Osteoblast (primary cell): Measurements from ENCODE around the gene NUP93. TPM values are rescaled to one million over a fixed set of nuclear protein-coding genes. Genes with fewer than 3 reads are reported as not detected.

Experiments used
- DNase-seq: peaks from one replicate; pipeline ENCODE4 v3.0.0; 2011; ENCODE audit warnings: low spot score, mixed read lengths; ENCODE audit not compliant: insufficient read length; ENCODE audit errors: missing footprints
- H2AFZ ChIP-seq: 2 replicates; pipeline ENCODE4 v1.6.0; 2011; ENCODE audit warnings: mild to moderate bottlenecking, low read length
- H3K27ac ChIP-seq: 2 replicates; pipeline ENCODE4 v1.5.1; 2011; ENCODE audit warnings: mild to moderate bottlenecking, low read depth, low read length, moderate library complexity
- H3K27me3 ChIP-seq: 2 replicates; pipeline ENCODE4 v1.6.0; 2012; ENCODE audit warnings: mild to moderate bottlenecking, control low read depth, inconsistent platforms, low read length, moderate library complexity; ENCODE audit not compliant: insufficient read depth
- H3K36me3 ChIP-seq: 2 replicates; pipeline ENCODE4 v1.5.1; 2011; ENCODE audit warnings: mild to moderate bottlenecking, low read length, control low read depth, moderate library complexity; ENCODE audit not compliant: insufficient read depth
- H3K4me1 ChIP-seq: 2 replicates; pipeline ENCODE4 v1.5.1; 2011; ENCODE audit warnings: mild to moderate bottlenecking, low read length, control low read depth, moderate library complexity; ENCODE audit not compliant: insufficient read depth
- H3K4me2 ChIP-seq: 2 replicates; pipeline ENCODE4 v1.6.0; 2011; ENCODE audit warnings: mild to moderate bottlenecking, low read length; ENCODE audit not compliant: insufficient read depth
- H3K4me3 ChIP-seq: fragments of 200-600 bp; sonication (generic); 3 replicates; pipeline ENCODE4 v1.5.1; 2012; ENCODE audit warnings: mild to moderate bottlenecking, low read length, inconsistent platforms; ENCODE audit not compliant: insufficient read depth
- H3K79me2 ChIP-seq: 2 replicates; pipeline ENCODE4 v1.6.0; 2012; ENCODE audit warnings: mild to moderate bottlenecking, low read length, control low read depth, inconsistent platforms; ENCODE audit not compliant: insufficient read depth
- H3K9me3 ChIP-seq: 2 replicates; pipeline ENCODE4 v1.5.1; 2011; ENCODE audit warnings: low read depth, low read length, control low read depth
- H4K20me1 ChIP-seq: 2 replicates; pipeline ENCODE4 v1.6.0; 2012; ENCODE audit warnings: mild to moderate bottlenecking, low read length, control low read depth; ENCODE audit not compliant: insufficient read depth
- total RNA-seq: library from RNA; depleted of rRNA; stranded (reverse); fragments of >200 nt; gene quantifications from 2 replicates; pipeline ENCODE4 v1.2.3, GENCODE V29; 2012
- TF ChIP-seq, protein P1 (sequence below): IDR thresholded peaks from 2 replicates; pipeline ENCODE4 v1.5.1; 2011; ENCODE audit warnings: mild to moderate bottlenecking, low read depth, low read length, moderate library complexity; ENCODE audit errors: extremely low read depth

NUP93 gene
- total RNA-seq, 1 donor = 40.5 TPM

DNA sequence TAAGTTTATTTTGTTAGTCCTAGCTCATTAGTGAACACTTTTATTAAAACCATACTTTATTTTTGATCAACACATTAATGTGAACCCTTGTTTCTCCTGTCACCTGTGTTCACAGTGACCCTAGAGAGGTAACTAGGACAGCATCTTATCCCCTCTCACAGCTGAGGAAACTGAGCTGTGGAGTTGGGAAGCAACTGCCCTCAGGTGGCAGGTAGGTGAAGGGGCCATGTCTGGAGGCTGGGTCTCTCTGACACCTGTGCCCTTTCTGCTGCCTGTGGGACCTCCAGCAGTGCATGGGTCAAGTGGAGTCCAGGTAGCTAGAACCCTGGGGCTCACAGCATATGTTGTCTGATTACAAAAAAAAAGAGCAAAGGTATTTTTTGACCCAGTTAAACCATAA is 112.2 kb downstream of the NUP93 start:
- no peak overlapping the region for H3K27ac ChIP-seq
- H3K4me3 ChIP-seq = no peak overlapping the region
- H3K79me2 ChIP-seq = no peaks in the 10 kb centered on the region
- TF ChIP-seq, protein P1, sequence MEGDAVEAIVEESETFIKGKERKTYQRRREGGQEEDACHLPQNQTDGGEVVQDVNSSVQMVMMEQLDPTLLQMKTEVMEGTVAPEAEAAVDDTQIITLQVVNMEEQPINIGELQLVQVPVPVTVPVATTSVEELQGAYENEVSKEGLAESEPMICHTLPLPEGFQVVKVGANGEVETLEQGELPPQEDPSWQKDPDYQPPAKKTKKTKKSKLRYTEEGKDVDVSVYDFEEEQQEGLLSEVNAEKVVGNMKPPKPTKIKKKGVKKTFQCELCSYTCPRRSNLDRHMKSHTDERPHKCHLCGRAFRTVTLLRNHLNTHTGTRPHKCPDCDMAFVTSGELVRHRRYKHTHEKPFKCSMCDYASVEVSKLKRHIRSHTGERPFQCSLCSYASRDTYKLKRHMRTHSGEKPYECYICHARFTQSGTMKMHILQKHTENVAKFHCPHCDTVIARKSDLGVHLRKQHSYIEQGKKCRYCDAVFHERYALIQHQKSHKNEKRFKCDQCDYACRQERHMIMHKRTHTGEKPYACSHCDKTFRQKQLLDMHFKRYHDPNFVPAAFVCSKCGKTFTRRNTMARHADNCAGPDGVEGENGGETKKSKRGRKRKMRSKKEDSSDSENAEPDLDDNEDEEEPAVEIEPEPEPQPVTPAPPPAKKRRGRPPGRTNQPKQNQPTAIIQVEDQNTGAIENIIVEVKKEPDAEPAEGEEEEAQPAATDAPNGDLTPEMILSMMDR = no peak
- no peak overlapping the region for H2AFZ ChIP-seq
- H3K4me2 ChIP-seq = no peak overlapping the region
- no peaks in the 10 kb centered on the region for H3K27me3 ChIP-seq
- no peaks in the 10 kb centered on the region for H3K9me3 ChIP-seq
- H3K36me3 ChIP-seq = peaks cover 44% of the 10 kb centered on the region
- DNase-seq = no peak
- no peaks in the 10 kb centered on the region for H4K20me1 ChIP-seq
- H3K4me1 ChIP-seq = peaks cover 6% of the 10 kb centered on the region

- TF ChIP-seq, protein P1 = no peak
Observed at GRCh38 chr16:56844056-56844455, 114.1 kb downstream of the NUP93 start.

GRCh38 chr16:56847173-56847910 is 117.4 kb downstream of the NUP93 start:
- Histone ChIP-seq H3K27ac (peak overlapping the region; percentile 60), H3K4me3 (no peak overlapping the region), H3K27me3 (no peaks in the 10 kb centered on the region), H3K36me3 (peaks cover 12% of the 10 kb centered on the region), H3K4me1 (peaks cover 42% of the 10 kb centered on the region), H2AFZ (peak overlapping the region; percentile 2), H3K9me3 (no peaks in the 10 kb centered on the region), H3K79me2 (no peaks in the 10 kb centered on the region), H4K20me1 (no peaks in the 10 kb centered on the region), H3K4me2 (peak overlapping the region; percentile 42)
- TF ChIP-seq, protein P1 = no peak
- no peak for DNase-seq

More at GRCh38 chr16:56844056-56844455, 114.1 kb downstream of the NUP93 start:
- Histone ChIP-seq H3K79me2 (no peaks in the 10 kb centered on the region), H3K4me3 (no peak overlapping the region), H3K4me1 (peaks cover 25% of the 10 kb centered on the region), H3K27me3 (no peaks in the 10 kb centered on the region), H2AFZ (no peak overlapping the region), H3K36me3 (peaks cover 25% of the 10 kb centered on the region), H4K20me1 (no peaks in the 10 kb centered on the region), H3K27ac (no peak overlapping the region), H3K9me3 (no peaks in the 10 kb centered on the region), H3K4me2 (no peak overlapping the region)
- no peak for DNase-seq

- no peak overlapping the region for H3K4me3 ChIP-seq
- H3K27me3 ChIP-seq = no peaks in the 10 kb centered on the region
- H2AFZ ChIP-seq = no peak overlapping the region
- H3K27ac ChIP-seq = peak overlapping the region; percentile 60
- peak overlapping the region; percentile 42 for H3K4me2 ChIP-seq
- H3K36me3 ChIP-seq = peaks cover 2% of the 10 kb centered on the region
- H3K79me2 ChIP-seq = no peaks in the 10 kb centered on the region
- H3K4me1 ChIP-seq = peaks cover 42% of the 10 kb centered on the region
- H4K20me1 ChIP-seq = no peaks in the 10 kb centered on the region
- H3K9me3 ChIP-seq = no peaks in the 10 kb centered on the region
- no peak for DNase-seq
- TF ChIP-seq, protein P1 = no peak
Observed at GRCh38 chr16:56848029-56848936, 118.4 kb downstream of the NUP93 start.
